WI38 (cell line): ENCODE measurements around the gene SMYD3.

Experiments used
- H3K4me3 ChIP-seq: 2 replicates; pipeline ENCODE4 v1.5.1; 2011; ENCODE audit warnings: low read depth, mild to moderate bottlenecking, control low read depth, low read length
- CTCF ChIP-seq: IDR thresholded peaks from 2 replicates; pipeline ENCODE4 v1.5.1; 2012; ENCODE audit warnings: low read depth, mild to moderate bottlenecking, control low read depth, low read length

Gene SMYD3

GRCh38 chr1:246506674-246507481, at the start of gene SMYD3:
TSS of gene SMYD3 (minus strand) at chr1:246507279.
- peak within 1 kb of the TSS; percentile 87 for H3K4me3 ChIP-seq
- TF ChIP-seq CTCF: no peak

- no peak for TF ChIP-seq CTCF
- no peak overlapping the region for H3K4me3 ChIP-seq
These were observed 47.1 kb upstream of the SMYD3 start for GRCh38 chr1:246554201-246554600.

- no peak for TF ChIP-seq CTCF
These were observed 45.0 kb upstream of the SMYD3 start for GRCh38 chr1:246552110-246552509.

GRCh38 chr1:246550402-246550801, 43.3 kb upstream of the SMYD3 start:
- no peak overlapping the region for H3K4me3 ChIP-seq
- no peak for TF ChIP-seq CTCF

More at GRCh38 chr1:246552110-246552509, 45.0 kb upstream of the SMYD3 start:
- H3K4me3 ChIP-seq: no peak overlapping the region

GRCh38 chr1:246549665-246550064, 42.6 kb upstream of the SMYD3 start:
- no peak overlapping the region for H3K4me3 ChIP-seq
- no peak for TF ChIP-seq CTCF

- no peak for TF ChIP-seq CTCF
- H3K4me3 ChIP-seq: no peak overlapping the region
These were observed 36.9 kb upstream of the SMYD3 start for GRCh38 chr1:246544001-246544400.

GRCh38 chr1:246540738-246541491, 33.8 kb upstream of the SMYD3 start:
- TF ChIP-seq CTCF: no peak
- H3K4me3 ChIP-seq: no peak overlapping the region
